HG02981 (cell line): Measurements from ENCODE around the gene DRAM1.

Experiments
- ATAC-seq: cut with Tn5 transposase; IDR thresholded peaks from one replicate; pipeline ENCODE4 v1.9.1; 2021; ENCODE audit warnings: mild to moderate bottlenecking, moderate library complexity; ENCODE audit not compliant: unreplicated experiment

The DRAM1 gene, protein sequence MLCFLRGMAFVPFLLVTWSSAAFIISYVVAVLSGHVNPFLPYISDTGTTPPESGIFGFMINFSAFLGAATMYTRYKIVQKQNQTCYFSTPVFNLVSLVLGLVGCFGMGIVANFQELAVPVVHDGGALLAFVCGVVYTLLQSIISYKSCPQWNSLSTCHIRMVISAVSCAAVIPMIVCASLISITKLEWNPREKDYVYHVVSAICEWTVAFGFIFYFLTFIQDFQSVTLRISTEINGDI

GRCh38 chr12:101876861-101877805 lies at the start of gene DRAM1:
Gene DRAM1, plus strand, starts transcription at chr12:101877580. Its CDS starts 210 bp downstream, at chr12:101877790.
- peak; percentile 85 for ATAC-seq

DNA sequence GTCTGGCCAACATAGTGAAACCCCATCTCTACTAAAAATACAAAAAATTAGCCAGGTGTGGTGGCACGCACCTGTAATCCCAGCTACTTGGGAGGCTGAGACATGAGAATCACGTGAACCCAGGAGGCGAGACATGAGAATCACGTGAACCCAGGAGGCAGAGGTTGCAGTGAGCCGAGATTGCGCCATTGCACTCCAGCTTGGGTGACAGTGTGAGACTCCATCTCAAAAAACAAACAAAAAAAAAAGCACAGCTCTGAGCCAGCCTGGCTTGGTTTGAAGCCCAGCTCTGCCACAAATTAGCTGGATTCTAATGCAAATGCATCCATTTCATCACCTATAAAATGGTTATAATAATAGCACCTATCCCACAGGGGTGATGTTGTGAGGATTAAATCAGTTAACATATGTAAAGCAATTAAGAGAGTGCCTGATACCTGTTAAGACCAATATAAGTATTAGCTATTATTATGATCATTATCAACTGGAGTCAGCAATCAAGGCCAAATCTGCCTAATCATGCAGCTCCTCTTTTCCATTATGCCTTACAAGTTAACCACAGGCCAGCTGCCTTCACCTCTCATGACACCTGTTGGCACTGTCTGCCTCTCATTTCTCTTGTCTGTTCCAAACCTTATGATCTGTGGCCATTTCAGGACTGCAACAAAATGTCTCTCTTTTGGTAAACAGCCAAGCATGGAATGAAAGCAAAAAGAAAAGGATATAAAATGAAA lies 48.8 kb upstream of the DRAM1 start:
- ATAC-seq: no peak

GRCh38 chr12:101829639-101830366 lies 47.6 kb upstream of the DRAM1 start:
- ATAC-seq: no peak

DNA sequence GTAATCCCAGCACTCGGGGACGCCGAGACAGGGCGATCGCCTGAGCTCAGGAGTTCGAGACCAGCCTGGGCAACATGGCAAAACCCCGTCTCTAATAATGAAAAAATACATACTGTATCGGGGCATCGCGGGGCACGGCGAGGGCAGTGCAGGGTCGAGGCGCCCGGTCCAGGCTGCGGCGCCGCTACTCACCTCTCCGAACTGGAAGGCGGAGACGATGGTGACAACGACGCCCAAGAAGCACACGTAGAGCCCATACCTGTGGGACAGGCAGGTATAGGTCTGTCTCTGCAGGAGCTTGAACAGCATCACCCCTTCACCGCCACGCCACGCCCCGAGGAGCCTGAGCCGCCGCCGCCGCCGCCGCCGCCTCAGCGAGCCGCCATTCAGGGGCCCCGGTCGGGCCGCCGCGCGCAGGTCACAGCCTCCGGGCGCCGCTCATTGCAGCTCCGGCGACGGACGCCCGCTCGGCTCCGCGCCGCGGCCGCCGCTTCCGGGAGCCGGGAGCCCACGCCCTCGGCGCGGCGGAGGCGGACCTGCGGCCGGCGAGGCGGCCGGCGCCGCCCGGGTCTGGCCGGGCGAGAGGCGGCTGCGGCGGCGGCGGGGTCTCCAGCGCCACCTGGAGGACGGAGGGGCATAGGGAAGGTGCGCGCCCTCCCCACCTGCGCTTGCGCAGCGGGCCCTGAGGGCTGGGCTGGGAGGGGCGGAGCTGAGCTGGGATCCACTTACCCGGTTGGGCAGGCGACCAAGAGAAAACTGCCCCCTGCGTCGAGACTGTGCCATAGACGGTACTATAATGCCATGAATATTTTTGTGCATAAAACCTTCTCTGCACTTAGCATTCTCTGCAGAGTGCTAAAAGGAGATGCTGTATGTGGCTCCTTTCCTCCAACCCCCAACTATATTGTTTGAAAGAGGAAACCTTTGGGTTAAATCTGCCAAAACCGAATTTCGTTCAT lies 46.7 kb upstream of the DRAM1 start, which contains the start of gene GNPTAB:
Gene GNPTAB, minus strand, starts transcription at position 593 of the 959 bp plus-strand sequence. Its CDS starts 284 bp downstream, at position 309.
- peak; percentile 94 for ATAC-seq

DNA sequence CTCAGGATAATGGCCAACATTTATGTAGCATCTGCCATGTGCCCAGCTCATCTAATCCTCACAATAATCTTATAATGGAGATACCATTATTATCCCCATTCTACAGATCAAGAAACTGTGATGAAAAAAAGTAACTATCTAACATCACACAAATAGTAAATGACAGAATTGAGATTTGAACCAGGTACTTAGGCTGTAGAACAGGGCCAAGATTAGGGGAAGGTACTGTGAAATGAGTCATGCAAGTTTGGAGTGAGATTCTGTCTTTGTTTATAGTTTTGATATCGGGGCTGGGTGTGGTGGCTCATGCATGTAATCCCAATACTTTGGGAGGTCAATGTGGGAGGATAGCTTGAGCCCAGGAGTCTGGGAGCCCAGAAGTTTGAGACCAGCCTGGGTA lies 45.4 kb upstream of the DRAM1 start:
- no peak for ATAC-seq

DNA sequence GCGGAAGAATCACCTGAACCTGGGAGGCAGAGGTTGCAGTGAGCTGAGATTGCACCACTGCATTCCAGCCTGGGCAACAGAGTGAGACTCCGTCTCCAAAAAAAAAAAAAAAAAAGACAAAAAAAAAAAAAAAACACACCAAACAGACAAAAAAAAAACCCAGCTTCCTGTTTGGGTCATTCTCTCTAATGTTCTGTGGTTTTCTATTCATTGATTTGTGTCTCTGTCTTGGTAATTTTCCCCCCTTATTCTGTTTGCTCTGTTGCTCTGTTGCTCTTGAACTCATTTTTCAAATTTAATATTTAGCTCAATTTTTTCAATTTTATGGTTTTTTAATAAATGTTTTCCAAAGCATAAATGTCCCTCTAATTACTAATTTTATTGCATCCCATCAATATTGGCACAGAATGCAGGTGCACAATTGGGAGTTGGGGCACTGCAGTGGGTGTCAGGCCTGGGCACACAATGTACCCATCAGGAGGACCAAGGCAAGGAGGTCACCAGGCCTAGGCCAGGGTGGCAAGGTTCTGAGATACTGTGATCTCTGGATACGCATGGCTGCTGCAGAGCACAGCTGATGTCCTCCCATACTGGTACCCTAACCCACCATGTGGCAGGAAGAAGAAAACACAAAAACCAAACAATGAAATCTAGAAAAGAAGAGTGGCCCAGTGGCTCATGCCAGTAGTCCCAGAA lies 38.6 kb upstream of the DRAM1 start:
- peak; percentile 63 for ATAC-seq

GRCh38 chr12:101839324-101840283 lies 37.8 kb upstream of the DRAM1 start:
- no peak for ATAC-seq

DNA sequence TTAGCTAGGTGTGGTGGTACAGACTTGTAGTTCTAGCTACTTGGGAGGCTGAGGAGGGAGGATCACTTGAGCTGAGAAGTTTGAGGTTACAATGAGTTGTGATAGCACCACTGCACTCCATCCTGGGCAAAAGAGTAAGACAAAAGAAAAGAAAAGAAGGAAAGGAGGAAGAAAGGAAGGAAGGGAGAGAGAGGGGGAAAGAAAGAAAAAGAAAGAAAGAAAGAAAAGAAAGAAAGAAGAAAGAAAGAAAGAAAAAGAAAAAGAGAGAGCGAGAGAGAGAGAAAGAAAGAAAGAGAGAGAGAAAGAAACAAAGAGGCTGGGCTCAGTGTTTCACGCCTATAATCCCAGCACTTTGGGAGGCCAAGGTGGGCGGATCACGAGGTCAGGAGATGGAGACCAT lies 36.3 kb upstream of the DRAM1 start:
- ATAC-seq: no peak

DNA sequence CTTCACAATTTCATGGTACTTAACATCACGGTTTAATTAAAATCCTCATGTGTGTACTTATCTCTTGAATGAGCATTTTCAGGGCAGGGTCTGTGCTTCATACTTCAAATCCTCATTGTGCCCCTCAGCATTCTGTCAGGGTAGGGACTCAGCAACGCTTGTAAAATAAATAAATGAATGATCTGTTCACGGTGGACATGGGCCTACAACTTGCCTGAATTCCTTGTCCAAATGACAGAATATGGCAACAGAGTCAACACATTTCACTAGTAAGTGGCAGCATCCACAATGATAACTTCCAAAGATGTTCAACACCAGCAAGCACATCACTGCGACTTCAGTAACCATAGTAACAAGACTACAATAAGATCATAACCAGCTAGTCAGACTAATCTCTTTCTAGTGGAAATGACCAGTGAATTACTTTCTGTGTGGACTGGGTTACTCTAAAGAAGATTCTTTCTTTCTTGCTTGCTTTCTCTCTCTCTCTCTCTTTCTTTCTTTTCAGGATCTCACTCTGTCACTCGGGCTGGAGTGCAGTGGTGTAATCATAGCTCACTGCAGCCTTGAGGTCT lies 32.2 kb upstream of the DRAM1 start:
- no peak for ATAC-seq

GRCh38 chr12:101847325-101847724 lies 30.1 kb upstream of the DRAM1 start:
- no peak for ATAC-seq

DNA sequence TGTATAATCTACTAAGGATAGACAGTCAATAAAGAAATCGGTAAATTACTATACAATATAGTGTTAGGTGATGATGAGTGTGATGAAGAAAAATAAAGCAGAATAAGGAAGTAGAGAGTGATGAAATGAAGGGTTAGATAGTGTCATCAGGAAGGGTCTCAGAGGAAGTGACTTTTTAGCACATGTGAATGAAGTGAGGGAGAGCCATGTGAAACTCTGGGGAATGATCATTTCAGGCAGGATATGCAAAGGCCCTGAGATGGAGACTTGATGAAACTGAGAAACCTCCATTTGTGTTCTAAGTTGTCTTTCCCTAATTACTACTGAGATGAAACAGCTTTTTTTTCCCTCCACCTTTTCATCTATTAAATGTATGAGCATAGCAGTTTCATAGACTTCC lies 27.2 kb upstream of the DRAM1 start:
- ATAC-seq: peak; percentile 33

- no peak for ATAC-seq
These were observed 24.4 kb upstream of the DRAM1 start for GRCh38 chr12:101852998-101853397.

- peak; percentile 58 for ATAC-seq
These were observed 22.6 kb upstream of the DRAM1 start for GRCh38 chr12:101854747-101855146.

GRCh38 chr12:101855364-101855884 lies 22.0 kb upstream of the DRAM1 start:
- no peak for ATAC-seq

- no peak for ATAC-seq
These were observed 21.4 kb upstream of the DRAM1 start for GRCh38 chr12:101855976-101856375.

GRCh38 chr12:101856614-101857013 lies 20.8 kb upstream of the DRAM1 start:
- peak; percentile 5 for ATAC-seq

DNA sequence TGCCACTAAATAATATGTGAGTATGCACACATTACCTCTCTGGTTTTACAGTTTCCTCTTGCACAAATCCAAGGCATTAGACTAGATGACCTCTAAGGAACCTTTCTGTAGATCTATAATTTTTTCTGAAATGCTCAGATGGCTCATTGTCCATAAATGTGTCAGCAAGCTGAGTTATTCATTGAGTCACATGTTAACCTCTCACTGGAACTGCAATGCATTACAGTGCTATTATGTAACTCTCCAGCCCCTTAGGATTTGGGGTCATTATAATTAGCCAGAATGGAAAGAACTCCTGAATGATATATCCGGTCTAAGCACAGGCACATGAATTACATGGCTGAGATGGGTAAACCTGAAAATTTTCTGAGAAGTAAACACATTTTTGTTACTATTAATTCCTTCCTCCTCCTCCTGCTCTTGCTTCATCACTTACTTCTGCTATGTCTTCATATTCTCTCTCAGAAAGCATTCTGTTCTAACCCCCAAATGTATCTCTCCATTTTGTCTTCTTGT lies 20.3 kb upstream of the DRAM1 start:
- peak; percentile 60 for ATAC-seq
